ENCODE data around the gene SMIM26.

DNA sequence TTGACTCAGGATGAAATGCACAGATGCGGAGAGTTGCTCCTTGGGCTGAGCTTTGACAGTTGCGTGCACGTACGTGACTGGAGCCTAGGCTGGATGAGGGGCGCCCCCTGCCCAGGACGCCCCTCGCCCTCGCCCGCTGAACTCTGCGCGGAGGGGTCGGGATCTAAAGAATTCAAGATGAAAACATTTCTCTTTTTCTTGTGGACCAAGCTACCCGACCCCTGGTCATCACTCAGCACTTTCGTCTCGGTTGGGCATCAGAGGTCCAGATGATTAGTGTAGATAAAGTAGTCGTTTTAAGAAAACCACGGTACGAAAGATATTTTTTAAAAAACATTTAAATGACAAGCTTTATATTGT, 21.3 kb downstream of the SMIM26 start:
- TF ChIP-seq ESRRA (IDR thresholded peaks at IDR 0.05; ENCODE audit: borderline replicate concordance, low read length): no peak
- TF ChIP-seq, protein P1, sequence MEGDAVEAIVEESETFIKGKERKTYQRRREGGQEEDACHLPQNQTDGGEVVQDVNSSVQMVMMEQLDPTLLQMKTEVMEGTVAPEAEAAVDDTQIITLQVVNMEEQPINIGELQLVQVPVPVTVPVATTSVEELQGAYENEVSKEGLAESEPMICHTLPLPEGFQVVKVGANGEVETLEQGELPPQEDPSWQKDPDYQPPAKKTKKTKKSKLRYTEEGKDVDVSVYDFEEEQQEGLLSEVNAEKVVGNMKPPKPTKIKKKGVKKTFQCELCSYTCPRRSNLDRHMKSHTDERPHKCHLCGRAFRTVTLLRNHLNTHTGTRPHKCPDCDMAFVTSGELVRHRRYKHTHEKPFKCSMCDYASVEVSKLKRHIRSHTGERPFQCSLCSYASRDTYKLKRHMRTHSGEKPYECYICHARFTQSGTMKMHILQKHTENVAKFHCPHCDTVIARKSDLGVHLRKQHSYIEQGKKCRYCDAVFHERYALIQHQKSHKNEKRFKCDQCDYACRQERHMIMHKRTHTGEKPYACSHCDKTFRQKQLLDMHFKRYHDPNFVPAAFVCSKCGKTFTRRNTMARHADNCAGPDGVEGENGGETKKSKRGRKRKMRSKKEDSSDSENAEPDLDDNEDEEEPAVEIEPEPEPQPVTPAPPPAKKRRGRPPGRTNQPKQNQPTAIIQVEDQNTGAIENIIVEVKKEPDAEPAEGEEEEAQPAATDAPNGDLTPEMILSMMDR (IDR thresholded peaks at IDR 0.05): no peak
- no peak for TF ChIP-seq ZSCAN20 (CRISPR knock-in tag; IDR thresholded peaks at IDR 0.05)
- no peak for TF ChIP-seq CBX8 (IDR thresholded peaks at IDR 0.05)
- TF ChIP-seq EP300 (IDR thresholded peaks at IDR 0.05): no peak
- TF ChIP-seq, protein P2, sequence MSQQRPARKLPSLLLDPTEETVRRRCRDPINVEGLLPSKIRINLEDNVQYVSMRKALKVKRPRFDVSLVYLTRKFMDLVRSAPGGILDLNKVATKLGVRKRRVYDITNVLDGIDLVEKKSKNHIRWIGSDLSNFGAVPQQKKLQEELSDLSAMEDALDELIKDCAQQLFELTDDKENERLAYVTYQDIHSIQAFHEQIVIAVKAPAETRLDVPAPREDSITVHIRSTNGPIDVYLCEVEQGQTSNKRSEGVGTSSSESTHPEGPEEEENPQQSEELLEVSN (IDR thresholded peaks at IDR 0.05; ENCODE audit: borderline replicate concordance, low read depth): no peak
- no peak for TF ChIP-seq POLR2A (IDR thresholded peaks at IDR 0.05; ENCODE audit: low read length)

Data from A549 (cell line).